OCI-LY3 (cell line): ENCODE data around the gene FAM227B.

Experiments used
- H2AFZ ChIP-seq: fragments of 200-600, 300-600 bp; shearing (Covaris generic); 2 replicates; pipeline ENCODE4 v1.6.0; 2014; ENCODE audit warnings: antibody characterized with exemption, low read depth, low read length
- H3K27ac ChIP-seq: fragments of 200-600, 300-600 bp; sonication (generic); 2 replicates; pipeline ENCODE4 v1.5.1; 2014; ENCODE audit warnings: mild to moderate bottlenecking, low read length, moderate library complexity, mixed read lengths
- H3K27me3 ChIP-seq: fragments of 200-600, 300-600 bp; sonication (generic); 2 replicates; pipeline ENCODE4 v1.6.1; 2014; ENCODE audit warnings: low read depth, low read length, mixed read lengths
- H3K36me3 ChIP-seq: fragments of 200-600, 300-600 bp; sonication (generic); replicated peaks from 2 replicates; pipeline ENCODE3; 2014; ENCODE audit warnings: low read depth, low read length, mixed read lengths
- H3K4me1 ChIP-seq: fragments of 300-600, 200-600 bp; sonication (generic); 2 replicates; pipeline ENCODE4 v1.6.1; 2014; ENCODE audit warnings: low read length, mixed read lengths
- H3K4me2 ChIP-seq: fragments of 200-600, 300-600 bp; sonication (generic); 2 replicates; pipeline ENCODE4 v1.6.1; 2014; ENCODE audit warnings: low read length, mixed read lengths
- H3K4me3 ChIP-seq: fragments of 300-600, 200-600 bp; sonication (generic); 2 replicates; pipeline ENCODE4 v1.5.1; 2014; ENCODE audit warnings: antibody characterized with exemption, mild to moderate bottlenecking, low read length, moderate library complexity
- H3K79me2 ChIP-seq: fragments of 300-600, 200-600 bp; shearing (Covaris generic); 2 replicates; pipeline ENCODE4 v1.6.1; 2014; ENCODE audit warnings: mild to moderate bottlenecking, low read length, mixed read lengths
- H3K9ac ChIP-seq: fragments of 300-600, 200-600 bp; shearing (Covaris generic); 2 replicates; pipeline ENCODE4 v1.6.0; 2014; ENCODE audit warnings: mild to moderate bottlenecking, low read length, moderate library complexity
- H3K9me3 ChIP-seq: fragments of 200-600, 300-600 bp; shearing (Covaris generic); 2 replicates; pipeline ENCODE4 v1.6.1; 2014; ENCODE audit warnings: low read length, mixed read lengths; ENCODE audit not compliant: insufficient read depth
- H4K20me1 ChIP-seq: fragments of 200-600, 300-600 bp; sonication (generic); 2 replicates; pipeline ENCODE4 v1.6.1; 2016; ENCODE audit warnings: low read length, mixed read lengths; ENCODE audit not compliant: insufficient read depth
- CTCF ChIP-seq: fragments of 200-600, 300-600 bp; sonication (generic); IDR thresholded peaks from 2 replicates; pipeline ENCODE4 v1.5.1; 2014; ENCODE audit warnings: antibody characterized with exemption, low read length, low read depth
- EZH2phosphoT487 ChIP-seq: fragments of 200-600 bp; shearing (Covaris generic); IDR thresholded peaks from 2 replicates; pipeline ENCODE4 v1.6.1; 2018; ENCODE audit warnings: antibody characterized with exemption, mixed run types, low read depth

The FAM227B gene

GRCh38 chr15:49589030-49589429, 31.6 kb downstream of the FAM227B start:
- no peak overlapping the region for H3K4me2 ChIP-seq
- H3K36me3 ChIP-seq, result no peaks in the 10 kb centered on the region
- TF ChIP-seq CTCF (no peak), EZH2phosphoT487 (no peak)
- no peaks in the 10 kb centered on the region for H3K9me3 ChIP-seq
- H3K27me3 ChIP-seq, result no peaks in the 10 kb centered on the region
- no peak overlapping the region for H3K9ac ChIP-seq
- no peak overlapping the region for H3K4me3 ChIP-seq
- no peaks in the 10 kb centered on the region for H3K79me2 ChIP-seq
- no peaks in the 10 kb centered on the region for H3K4me1 ChIP-seq
- no peak overlapping the region for H2AFZ ChIP-seq
- H4K20me1 ChIP-seq, result no peaks in the 10 kb centered on the region
- no peak overlapping the region for H3K27ac ChIP-seq

- no peak overlapping the region for H2AFZ ChIP-seq
- no peaks in the 10 kb centered on the region for H3K36me3 ChIP-seq
- TF ChIP-seq EZH2phosphoT487 (no peak), CTCF (no peak)
- no peaks in the 10 kb centered on the region for H3K9me3 ChIP-seq
- H3K4me3 ChIP-seq, result no peak overlapping the region
- H3K27ac ChIP-seq, result no peak overlapping the region
- no peaks in the 10 kb centered on the region for H3K4me1 ChIP-seq
- H3K4me2 ChIP-seq, result no peak overlapping the region
- no peaks in the 10 kb centered on the region for H4K20me1 ChIP-seq
- H3K9ac ChIP-seq, result no peak overlapping the region
- no peaks in the 10 kb centered on the region for H3K27me3 ChIP-seq
- no peaks in the 10 kb centered on the region for H3K79me2 ChIP-seq
Observed at GRCh38 chr15:49573421-49573820, 47.2 kb downstream of the FAM227B start.

- Histone ChIP-seq H3K4me1 (no peaks in the 10 kb centered on the region), H3K36me3 (no peaks in the 10 kb centered on the region), H3K4me3 (no peak overlapping the region), H3K79me2 (no peaks in the 10 kb centered on the region), H3K9ac (no peak overlapping the region), H3K9me3 (no peaks in the 10 kb centered on the region), H3K4me2 (no peak overlapping the region), H4K20me1 (no peaks in the 10 kb centered on the region), H3K27me3 (no peaks in the 10 kb centered on the region), H2AFZ (no peak overlapping the region), H3K27ac (no peak overlapping the region)
- TF ChIP-seq EZH2phosphoT487 (no peak), CTCF (no peak)
Observed at GRCh38 chr15:49570672-49571071, 49.9 kb downstream of the FAM227B start.

- Histone ChIP-seq H3K36me3 (no peaks in the 10 kb centered on the region), H3K27ac (no peak overlapping the region), H3K9ac (no peak overlapping the region), H3K27me3 (no peaks in the 10 kb centered on the region), H3K4me2 (no peak overlapping the region), H3K9me3 (no peaks in the 10 kb centered on the region), H3K79me2 (no peaks in the 10 kb centered on the region), H3K4me1 (no peaks in the 10 kb centered on the region), H3K4me3 (no peak overlapping the region), H4K20me1 (no peaks in the 10 kb centered on the region), H2AFZ (no peak overlapping the region)
- TF ChIP-seq CTCF (no peak), EZH2phosphoT487 (no peak)
Observed at GRCh38 chr15:49570174-49570573, 50.4 kb downstream of the FAM227B start.
